Measurements from ENCODE around the gene TMED3. TPM values are rescaled to one million over a fixed set of nuclear protein-coding genes. Genes with fewer than 3 reads are reported as not detected.

TMED3 gene
- total and polyA plus RNA-seq, 2 experiments from 2014 or later, result 178 to 204 TPM

DNA sequence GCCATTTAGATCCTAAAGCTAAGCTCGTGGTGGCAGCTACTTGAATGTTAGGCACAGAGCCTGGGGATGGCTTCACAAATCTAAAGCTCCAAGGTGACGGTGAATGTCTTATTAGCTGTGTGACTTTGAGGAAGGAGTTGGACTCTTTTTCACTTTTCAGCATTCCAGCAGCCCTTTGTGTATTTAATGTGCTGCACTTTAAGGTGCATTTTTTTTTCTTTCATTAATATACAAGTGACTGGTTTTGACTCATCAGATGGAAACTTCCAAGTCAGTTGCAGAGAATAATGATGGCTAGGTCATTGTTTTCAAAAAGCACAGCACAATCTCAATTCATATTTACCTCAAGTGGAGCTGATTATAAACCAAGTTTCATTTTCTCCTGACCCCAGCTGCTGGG lies 55.8 kb downstream of the TMED3 start:
- no peaks in the 10 kb centered on the region for H4K20me1 ChIP-seq (ENCODE audit: insufficient read depth, poor library complexity, severe bottlenecking)
- H3K27ac ChIP-seq, result no peak overlapping the region
- 74% methylated on average over 2 of the region's 2 CpGs for WGBS (ENCODE audit: low lambda C conversion rate, missing lambda C conversion rate)
- no peak overlapping the region for H2AFZ ChIP-seq
- no peaks in the 10 kb centered on the region for H3K9me2 ChIP-seq (replicated peaks; ENCODE audit: insufficient read depth)
- H3K27me3 ChIP-seq, result no peaks in the 10 kb centered on the region
- no peak overlapping the region for H3K4me3 ChIP-seq
- H3K4me1 ChIP-seq (ENCODE audit: insufficient read depth), result peaks cover 11% of the 10 kb centered on the region
- no peaks in the 10 kb centered on the region for H3K9me3 ChIP-seq (ENCODE audit: low read depth)
- TF ChIP-seq EZH2phosphoT487 (IDR thresholded peaks at IDR 0.05; ENCODE audit: low read depth, severe bottlenecking, unreplicated experiment) (no peak), EZH2 (IDR thresholded peaks at IDR 0.05; ENCODE audit: borderline replicate concordance) (no peak)
- TF ChIP-seq, protein P1, sequence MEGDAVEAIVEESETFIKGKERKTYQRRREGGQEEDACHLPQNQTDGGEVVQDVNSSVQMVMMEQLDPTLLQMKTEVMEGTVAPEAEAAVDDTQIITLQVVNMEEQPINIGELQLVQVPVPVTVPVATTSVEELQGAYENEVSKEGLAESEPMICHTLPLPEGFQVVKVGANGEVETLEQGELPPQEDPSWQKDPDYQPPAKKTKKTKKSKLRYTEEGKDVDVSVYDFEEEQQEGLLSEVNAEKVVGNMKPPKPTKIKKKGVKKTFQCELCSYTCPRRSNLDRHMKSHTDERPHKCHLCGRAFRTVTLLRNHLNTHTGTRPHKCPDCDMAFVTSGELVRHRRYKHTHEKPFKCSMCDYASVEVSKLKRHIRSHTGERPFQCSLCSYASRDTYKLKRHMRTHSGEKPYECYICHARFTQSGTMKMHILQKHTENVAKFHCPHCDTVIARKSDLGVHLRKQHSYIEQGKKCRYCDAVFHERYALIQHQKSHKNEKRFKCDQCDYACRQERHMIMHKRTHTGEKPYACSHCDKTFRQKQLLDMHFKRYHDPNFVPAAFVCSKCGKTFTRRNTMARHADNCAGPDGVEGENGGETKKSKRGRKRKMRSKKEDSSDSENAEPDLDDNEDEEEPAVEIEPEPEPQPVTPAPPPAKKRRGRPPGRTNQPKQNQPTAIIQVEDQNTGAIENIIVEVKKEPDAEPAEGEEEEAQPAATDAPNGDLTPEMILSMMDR (IDR thresholded peaks at IDR 0.05; ENCODE audit: poor library complexity), result no peak
- no peaks in the 10 kb centered on the region for H3K36me3 ChIP-seq (replicated peaks; ENCODE audit: insufficient read depth, low read depth)
- no peaks in the 10 kb centered on the region for H3K79me2 ChIP-seq
- DNase-seq (ENCODE audit: low spot score), result no peak
- no peak overlapping the region for H3K4me2 ChIP-seq

DNA sequence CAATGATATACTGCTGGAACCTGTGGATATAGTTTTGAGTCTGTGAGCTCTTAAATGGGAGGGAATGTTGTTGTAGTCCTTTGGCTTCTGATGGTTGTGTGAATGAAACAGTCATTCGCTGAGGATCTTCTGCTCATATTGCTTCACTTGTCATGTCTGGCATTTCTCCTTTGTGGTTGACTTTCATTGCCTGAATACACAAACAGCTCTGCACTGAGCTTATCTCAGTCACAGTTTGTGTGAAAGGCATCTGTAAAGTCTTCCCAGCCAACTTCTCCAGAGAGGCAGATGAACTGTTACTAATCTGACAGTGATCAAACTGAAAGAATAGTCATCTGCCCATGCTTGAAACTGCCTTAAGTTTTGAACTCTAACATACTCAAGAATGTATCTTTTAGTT lies 59.8 kb downstream of the TMED3 start:
- Histone ChIP-seq H3K79me2 (no peaks in the 10 kb centered on the region), H3K9me3 (ENCODE audit: low read depth) (no peaks in the 10 kb centered on the region), H3K4me2 (no peak overlapping the region), H3K9me2 (replicated peaks; ENCODE audit: insufficient read depth) (no peaks in the 10 kb centered on the region), H3K4me3 (no peak overlapping the region), H3K36me3 (replicated peaks; ENCODE audit: insufficient read depth, low read depth) (no peaks in the 10 kb centered on the region), H2AFZ (no peak overlapping the region), H3K27me3 (no peaks in the 10 kb centered on the region), H3K4me1 (ENCODE audit: insufficient read depth) (peaks cover 3% of the 10 kb centered on the region), H3K27ac (no peak overlapping the region), H4K20me1 (ENCODE audit: insufficient read depth, poor library complexity, severe bottlenecking) (no peaks in the 10 kb centered on the region)
- 30% methylated on average over 1 of the region's 1 CpG for WGBS (ENCODE audit: low lambda C conversion rate, missing lambda C conversion rate)
- TF ChIP-seq EZH2phosphoT487 (IDR thresholded peaks at IDR 0.05; ENCODE audit: low read depth, severe bottlenecking, unreplicated experiment) (no peak), EZH2 (IDR thresholded peaks at IDR 0.05; ENCODE audit: borderline replicate concordance) (no peak)
- TF ChIP-seq, protein P1 (IDR thresholded peaks at IDR 0.05; ENCODE audit: poor library complexity), result no peak
- no peak for DNase-seq (ENCODE audit: low spot score)

DNA sequence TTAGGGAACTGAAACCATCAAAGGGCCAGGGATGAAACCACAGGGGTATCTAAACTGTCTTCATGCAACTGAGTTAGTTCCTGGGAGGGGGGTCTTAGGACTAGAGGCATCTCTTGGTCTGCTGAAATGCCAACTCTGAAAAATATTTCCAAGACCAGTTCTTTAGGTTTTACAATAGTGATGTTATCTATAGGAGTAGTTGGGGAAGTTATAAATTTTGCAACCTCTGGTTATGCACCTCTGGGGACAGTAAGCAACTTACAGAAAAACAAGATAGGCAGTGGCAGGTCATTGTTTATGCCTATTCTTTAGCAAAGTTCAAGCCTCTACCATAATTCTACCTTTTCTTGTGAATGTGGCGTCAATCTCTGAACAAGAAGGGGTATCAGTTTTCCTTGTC lies 60.7 kb downstream of the TMED3 start:
- TF ChIP-seq EZH2phosphoT487 (IDR thresholded peaks at IDR 0.05; ENCODE audit: low read depth, severe bottlenecking, unreplicated experiment) (no peak), EZH2 (IDR thresholded peaks at IDR 0.05; ENCODE audit: borderline replicate concordance) (no peak)
- TF ChIP-seq, protein P1 (IDR thresholded peaks at IDR 0.05; ENCODE audit: poor library complexity), result no peak
- 88% methylated on average over 1 of the region's 1 CpG for WGBS (ENCODE audit: low lambda C conversion rate, missing lambda C conversion rate)
- Histone ChIP-seq H3K36me3 (replicated peaks; ENCODE audit: insufficient read depth, low read depth) (no peaks in the 10 kb centered on the region), H3K9me2 (replicated peaks; ENCODE audit: insufficient read depth) (no peaks in the 10 kb centered on the region), H3K79me2 (no peaks in the 10 kb centered on the region), H3K9me3 (ENCODE audit: low read depth) (no peaks in the 10 kb centered on the region), H3K4me1 (ENCODE audit: insufficient read depth) (no peaks in the 10 kb centered on the region), H3K27ac (no peak overlapping the region), H3K4me2 (no peak overlapping the region), H2AFZ (no peak overlapping the region), H3K27me3 (no peaks in the 10 kb centered on the region), H3K4me3 (no peak overlapping the region), H4K20me1 (ENCODE audit: insufficient read depth, poor library complexity, severe bottlenecking) (no peaks in the 10 kb centered on the region)
- no peak for DNase-seq (ENCODE audit: low spot score)

DNA sequence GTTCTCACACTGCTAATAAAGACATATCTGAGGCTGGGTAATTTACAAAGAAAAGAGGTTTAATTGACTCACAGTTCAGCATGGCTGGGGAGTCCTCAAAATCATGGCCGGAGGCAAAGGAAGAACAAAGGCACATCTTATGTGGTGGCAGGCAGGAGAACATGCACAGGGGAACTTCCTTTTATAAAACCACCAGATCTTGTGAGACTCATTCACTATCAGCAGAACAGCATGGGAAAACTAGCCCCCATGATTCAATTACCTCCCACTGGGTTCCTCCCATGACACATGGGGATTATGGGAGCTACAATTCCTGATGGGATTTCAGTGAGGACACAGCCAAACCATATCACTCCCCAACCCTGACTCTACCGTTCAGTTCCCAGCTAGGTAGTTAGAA lies 61.5 kb downstream of the TMED3 start:
- Histone ChIP-seq H2AFZ (no peak overlapping the region), H3K9me3 (ENCODE audit: low read depth) (no peaks in the 10 kb centered on the region), H3K4me1 (ENCODE audit: insufficient read depth) (no peaks in the 10 kb centered on the region), H3K4me2 (no peak overlapping the region), H4K20me1 (ENCODE audit: insufficient read depth, poor library complexity, severe bottlenecking) (no peaks in the 10 kb centered on the region), H3K9me2 (replicated peaks; ENCODE audit: insufficient read depth) (no peaks in the 10 kb centered on the region), H3K27ac (no peak overlapping the region), H3K36me3 (replicated peaks; ENCODE audit: insufficient read depth, low read depth) (no peaks in the 10 kb centered on the region), H3K79me2 (no peaks in the 10 kb centered on the region), H3K4me3 (no peak overlapping the region), H3K27me3 (no peaks in the 10 kb centered on the region)
- DNase-seq (ENCODE audit: low spot score), result no peak
- 74% methylated on average over 2 of the region's 2 CpGs for WGBS (ENCODE audit: low lambda C conversion rate, missing lambda C conversion rate)
- no peak for TF ChIP-seq EZH2 (IDR thresholded peaks at IDR 0.05; ENCODE audit: borderline replicate concordance)
- TF ChIP-seq, protein P1 (IDR thresholded peaks at IDR 0.05; ENCODE audit: poor library complexity), result no peak
- no peak for TF ChIP-seq EZH2phosphoT487 (IDR thresholded peaks at IDR 0.05; ENCODE audit: low read depth, severe bottlenecking, unreplicated experiment)

All from hepatocyte (in vitro differentiated cells).